NCI-H510A treated with DMSO at 0.1 percent for 48 hours (cell line): ENCODE data around the gene EMC10.
"Not testable (repeated sequence)": the region's sequence is repeated elsewhere in the genome, so short reads cannot be mapped to it uniquely, and the experiment has no call there.

Source experiments
- DNase-seq: peaks from one replicate; lab custom pipeline; 2025; lab: John Stamatoyannopoulos, UW

Gene EMC10

GRCh38 chr19:50451223-50451534 lies 25.1 kb upstream of the EMC10 start:
- DNase-seq: no peak

- no peak for DNase-seq
These were observed 23.1 kb upstream of the EMC10 start for GRCh38 chr19:50453243-50453642.

GRCh38 chr19:50455992-50456391 lies 20.3 kb upstream of the EMC10 start:
- DNase-seq: no peak

GRCh38 chr19:50457300-50457699 lies 19.0 kb upstream of the EMC10 start:
- no peak for DNase-seq

GRCh38 chr19:50458396-50459066 lies 17.8 kb upstream of the EMC10 start:
- no peak for DNase-seq

GRCh38 chr19:50459067-50459456 lies 17.2 kb upstream of the EMC10 start:
- DNase-seq: no peak

- DNase-seq: no peak
These were observed 16.7 kb upstream of the EMC10 start for GRCh38 chr19:50459638-50460037.

- no peak for DNase-seq
These were observed 16.0 kb upstream of the EMC10 start for GRCh38 chr19:50460161-50460765.

- peak; percentile 49 for DNase-seq
These were observed 15.0 kb upstream of the EMC10 start for GRCh38 chr19:50461066-50461875.

- no peak for DNase-seq
These were observed 13.3 kb upstream of the EMC10 start for GRCh38 chr19:50462970-50463369.

GRCh38 chr19:50464348-50464747 lies 12.0 kb upstream of the EMC10 start:
- no peak for DNase-seq

GRCh38 chr19:50465000-50465399 lies 11.3 kb upstream of the EMC10 start:
- no peak for DNase-seq

- peak; percentile 53 for DNase-seq
These were observed 10.2 kb upstream of the EMC10 start for GRCh38 chr19:50465986-50466705.

GRCh38 chr19:50466706-50467039 lies 9.6 kb upstream of the EMC10 start:
- DNase-seq: no peak

- DNase-seq: no peak
These were observed 8.7 kb upstream of the EMC10 start for GRCh38 chr19:50467566-50467965.

- DNase-seq: no peak
These were observed 7.5 kb upstream of the EMC10 start for GRCh38 chr19:50468818-50469217.

- DNase-seq: not testable (repeated sequence)
These were observed 3.0 kb upstream of the EMC10 start for GRCh38 chr19:50473336-50473735.

GRCh38 chr19:50475101-50475568 lies 1.2 kb upstream of the EMC10 start:
- no peak for DNase-seq

- no peak for DNase-seq
These were observed 527 bp upstream of the EMC10 start for GRCh38 chr19:50475736-50476223.

GRCh38 chr19:50476907-50477238 lies 566 bp downstream of the EMC10 start:
- DNase-seq: no peak

- no peak for DNase-seq
These were observed 1.6 kb downstream of the EMC10 start for GRCh38 chr19:50477751-50478515.
